NCI-H460 (cell line): ENCODE measurements around the gene DPAGT1. TPM values are rescaled to one million over a fixed set of nuclear protein-coding genes. Genes with fewer than 3 reads are reported as not detected.
"Not testable (repeated sequence)": the region's sequence is repeated elsewhere in the genome, so short reads cannot be mapped to it uniquely, and the experiment has no call there.

Experiments used
- DNase-seq: peaks from one replicate; pipeline ENCODE4 v3.0.0-alpha.2; 2016; ENCODE audit warnings: low read depth; ENCODE audit errors: extremely low read depth
- total RNA-seq: library from RNA; depleted of rRNA; stranded (reverse); fragments of >200 nt; shearing (Covaris generic); gene quantifications from 2 replicates; pipeline ENCODE4 v1.2.3, GENCODE V29; 2014; rRNA removed

Gene DPAGT1
- total RNA-seq, 1 experiment from 2014 or later: 44.0 TPM

GRCh38 chr11:119065369-119065768 lies 36.3 kb downstream of the DPAGT1 start:
- DNase-seq: peak; percentile 30

- no peak for DNase-seq
Observed at GRCh38 chr11:119062779-119063178, 38.9 kb downstream of the DPAGT1 start.

- no peak for DNase-seq
Observed at GRCh38 chr11:119061256-119061655, 40.4 kb downstream of the DPAGT1 start.

- not testable (repeated sequence) for DNase-seq
Observed at GRCh38 chr11:119059128-119059527, 42.5 kb downstream of the DPAGT1 start.

- DNase-seq: peak; percentile 92
Observed at GRCh38 chr11:119057000-119057769, 44.5 kb downstream of the DPAGT1 start, which contains the start of gene HYOU1. HYOU1 (minus strand) TSS chr11:119057205; CDS start chr11:119056160, 1,045 bp downstream.

GRCh38 chr11:119056421-119056999 lies 45.1 kb downstream of the DPAGT1 start:
- DNase-seq: no peak

GRCh38 chr11:119055901-119056300 lies 45.8 kb downstream of the DPAGT1 start:
- no peak for DNase-seq

GRCh38 chr11:119054418-119054817 lies 47.2 kb downstream of the DPAGT1 start:
- no peak for DNase-seq

GRCh38 chr11:119052163-119052814 lies 49.4 kb downstream of the DPAGT1 start:
- no peak for DNase-seq

GRCh38 chr11:119051440-119052162 lies 50.1 kb downstream of the DPAGT1 start:
- no peak for DNase-seq

GRCh38 chr11:119049081-119049480 lies 52.6 kb downstream of the DPAGT1 start:
- no peak for DNase-seq

GRCh38 chr11:119048644-119049043 lies 53.0 kb downstream of the DPAGT1 start:
- no peak for DNase-seq

- no peak for DNase-seq
Observed at GRCh38 chr11:119047205-119047604, 54.4 kb downstream of the DPAGT1 start.

Other genes starting within 250 kb of the DPAGT1 start
- 0.02 TPM in 1 of 2 replicates, not detected in the other for gene CXCR5, start 218.0 kb downstream of the DPAGT1 start, total RNA-seq
- gene BCL9L, start 175.9 kb downstream of the DPAGT1 start, total RNA-seq: 12.1 and 16.4 TPM in 2 replicates
- not detected in 2 replicates for gene UPK2, start 145.6 kb downstream of the DPAGT1 start, total RNA-seq
- gene FOXR1, start 130.1 kb downstream of the DPAGT1 start, total RNA-seq: not detected in 2 replicates
- gene CENATAC, start 103.7 kb downstream of the DPAGT1 start, total RNA-seq: 19.6 and 24.9 TPM in 2 replicates
- 1,479 and 1,567 TPM in 2 replicates for gene RPS25, start 83.5 kb downstream of the DPAGT1 start, total RNA-seq
- 73.6 and 83.1 TPM in 2 replicates for gene TRAPPC4, start 83.1 kb downstream of the DPAGT1 start, total RNA-seq
- 12.8 and 14.0 TPM in 2 replicates for gene SLC37A4, start 71.0 kb downstream of the DPAGT1 start, total RNA-seq
- 232 and 242 TPM in 2 replicates for gene HYOU1, start 44.6 kb downstream of the DPAGT1 start, total RNA-seq
- gene VPS11, start 34.0 kb downstream of the DPAGT1 start, total RNA-seq: 8.9 and 11.1 TPM in 2 replicates
- gene HMBS, start 17.0 kb downstream of the DPAGT1 start, total RNA-seq: 8.2 and 9.4 TPM in 2 replicates
- gene C2CD2L, start 5.5 kb upstream of the DPAGT1 start, total RNA-seq: 6.4 and 13.7 TPM in 2 replicates
- 11.5 and 13.6 TPM in 2 replicates for gene HINFP, start 19.7 kb upstream of the DPAGT1 start, total RNA-seq
- not detected in 2 replicates for gene ABCG4, start 47.2 kb upstream of the DPAGT1 start, total RNA-seq
- gene NLRX1, start 66.9 kb upstream of the DPAGT1 start, total RNA-seq: 12.4 and 13.6 TPM in 2 replicates
- gene NHERF4, start 83.6 kb upstream of the DPAGT1 start, total RNA-seq: not detected in 2 replicates
- 11.2 and 12.3 TPM in 2 replicates for gene CBL, start 104.5 kb upstream of the DPAGT1 start, total RNA-seq
- gene MCAM, start 215.3 kb upstream of the DPAGT1 start, total RNA-seq: 187 and 195 TPM in 2 replicates
- gene RNF26, start 232.7 kb upstream of the DPAGT1 start, total RNA-seq: 6.1 and 7.7 TPM in 2 replicates
- not detected in 2 replicates for gene C1QTNF5, start 239.0 kb upstream of the DPAGT1 start, total RNA-seq
- gene MFRP, start 244.9 kb upstream of the DPAGT1 start, total RNA-seq: not detected in 2 replicates